GM19099 (cell line): Measurements from ENCODE around the gene ANKRD49.

Experiments
- POLR2A ChIP-seq: IDR thresholded peaks from 3 replicates; pipeline ENCODE4 v1.6.1; 2011; ENCODE audit warnings: low read depth; ENCODE audit not compliant: insufficient read length; ENCODE audit errors: extremely low read depth

ANKRD49 gene

GRCh38 chr11:94493281-94494125, at the start of gene ANKRD49, which contains the start of gene MRE11:
ANKRD49 (plus strand) TSS chr11:94493984; CDS start chr11:94496694, 2,710 bp downstream.
MRE11 (minus strand) TSS chr11:94493844; CDS start chr11:94492801, 1,043 bp downstream.
- peak; percentile 77 for TF ChIP-seq POLR2A

GRCh38 chr11:94445641-94446040, 48.1 kb upstream of the ANKRD49 start:
- no peak for TF ChIP-seq POLR2A

- TF ChIP-seq POLR2A: no peak
These were observed 46.6 kb upstream of the ANKRD49 start for GRCh38 chr11:94447149-94447548.

GRCh38 chr11:94449029-94449428, 44.8 kb upstream of the ANKRD49 start:
- TF ChIP-seq POLR2A: no peak

- TF ChIP-seq POLR2A: no peak
These were observed 44.3 kb upstream of the ANKRD49 start for GRCh38 chr11:94449437-94449836.

- no peak for TF ChIP-seq POLR2A
These were observed 43.7 kb upstream of the ANKRD49 start for GRCh38 chr11:94450048-94450447.

GRCh38 chr11:94452988-94453387, 40.8 kb upstream of the ANKRD49 start:
- no peak for TF ChIP-seq POLR2A

- TF ChIP-seq POLR2A: no peak
These were observed 39.5 kb upstream of the ANKRD49 start for GRCh38 chr11:94454301-94454700.

GRCh38 chr11:94455861-94456260, 37.9 kb upstream of the ANKRD49 start:
- no peak for TF ChIP-seq POLR2A

- TF ChIP-seq POLR2A: no peak
These were observed 36.4 kb upstream of the ANKRD49 start for GRCh38 chr11:94457118-94458029.

GRCh38 chr11:94459576-94459975, 34.2 kb upstream of the ANKRD49 start:
- no peak for TF ChIP-seq POLR2A

GRCh38 chr11:94469416-94469815, 24.4 kb upstream of the ANKRD49 start:
- TF ChIP-seq POLR2A: no peak

GRCh38 chr11:94472916-94473799, 20.6 kb upstream of the ANKRD49 start:
- no peak for TF ChIP-seq POLR2A

GRCh38 chr11:94477624-94478023, 16.2 kb upstream of the ANKRD49 start:
- no peak for TF ChIP-seq POLR2A
